Neural cell (in vitro differentiated cells): Measurements from ENCODE around the gene POU2AF3. TPM values are rescaled to one million over a fixed set of nuclear protein-coding genes. Genes with fewer than 3 reads are reported as not detected.

Experiments used
- H2AFZ ChIP-seq: fragments of 200-600, 300-800 bp; sonication (generic), shearing (Covaris generic); 2 replicates; pipeline ENCODE4 v1.6.0; 2014; ENCODE audit warnings: low read depth, mild to moderate bottlenecking, antibody characterized with exemption, low read length, moderate library complexity
- H3F3A ChIP-seq: fragments of 200-600 bp; shearing (Covaris generic); 2 replicates; pipeline ENCODE4 v1.6.1; 2016; ENCODE audit warnings: mild to moderate bottlenecking, moderate library complexity, mixed read lengths, antibody characterized with exemption, low read length; ENCODE audit not compliant: insufficient read depth, poor library complexity, severe bottlenecking
- H3K27ac ChIP-seq: fragments of 200-600, 300-800 bp; sonication (generic), shearing (Covaris generic); 2 replicates; pipeline ENCODE4 v1.5.1; 2014; ENCODE audit warnings: mild to moderate bottlenecking, low read length, moderate library complexity
- H3K27me3 ChIP-seq: fragments of 300-800, 200-600 bp; sonication (generic), shearing (Covaris generic); 2 replicates; pipeline ENCODE4 v1.6.0; 2014; ENCODE audit warnings: mild to moderate bottlenecking, low read depth, low read length, moderate library complexity; ENCODE audit not compliant: insufficient read depth
- H3K36me3 ChIP-seq: fragments of 300-800, 200-600 bp; sonication (generic), shearing (Covaris generic); 2 replicates; pipeline ENCODE4 v1.5.1; 2014; ENCODE audit warnings: mild to moderate bottlenecking, antibody characterized with exemption, low read length, moderate library complexity; ENCODE audit not compliant: insufficient read depth
- H3K4me2 ChIP-seq: fragments of 300-800, 200-600 bp; sonication (generic), shearing (Covaris generic); 2 replicates; pipeline ENCODE4 v1.6.0; 2014; ENCODE audit warnings: mild to moderate bottlenecking, low read length
- H3K4me3 ChIP-seq: fragments of 300-800, 200-600 bp; sonication (generic), shearing (Covaris generic); 2 replicates; pipeline ENCODE4 v1.5.1; 2014; ENCODE audit warnings: mild to moderate bottlenecking, low read length, moderate library complexity
- H3K79me2 ChIP-seq: fragments of 200-600 bp; shearing (Covaris generic); replicated peaks from 2 replicates; pipeline ENCODE4 v1.6.0; 2014; ENCODE audit warnings: mild to moderate bottlenecking, low read length, moderate library complexity; ENCODE audit not compliant: insufficient read depth
- H3K9ac ChIP-seq: fragments of 300-800, 200-600 bp; sonication (generic), shearing (Covaris generic); 2 replicates; pipeline ENCODE4 v1.6.1; 2016; ENCODE audit warnings: mild to moderate bottlenecking, low read length, mixed read lengths
- H3K9me2 ChIP-seq: fragments of 200-600 bp; shearing (Covaris generic); 2 replicates; pipeline ENCODE4 v1.6.1; 2016; ENCODE audit warnings: mild to moderate bottlenecking, low read length, mixed read lengths; ENCODE audit not compliant: insufficient read depth
- H3K9me3 ChIP-seq: fragments of 200-600, 300-800 bp; sonication (generic), shearing (Covaris generic); 2 replicates; pipeline ENCODE4 v1.6.1; 2016; ENCODE audit warnings: mild to moderate bottlenecking, mixed run types, low read length, moderate library complexity, mixed read lengths
- H4K20me1 ChIP-seq: fragments of 200-600 bp; shearing (Covaris generic); 2 replicates; pipeline ENCODE4 v1.6.1; 2016; ENCODE audit warnings: mild to moderate bottlenecking, mixed run types; ENCODE audit not compliant: insufficient read depth
- CTCF ChIP-seq: fragments of 450-650 bp; IDR thresholded peaks from 2 replicates; pipeline ENCODE4 v1.5.1; 2014; ENCODE audit warnings: antibody characterized with exemption, mild to moderate bottlenecking, moderate library complexity; ENCODE audit not compliant: poor library complexity, severe bottlenecking
- EP300 ChIP-seq: fragments of 450-650 bp; conservative IDR thresholded peaks from 2 replicates; pipeline ENCODE4 v1.6.1; 2014; ENCODE audit warnings: antibody characterized with exemption, mild to moderate bottlenecking, moderate library complexity; ENCODE audit not compliant: poor library complexity, severe bottlenecking
- EZH2 ChIP-seq: fragments of 200-600, 300-800 bp; shearing (Covaris generic), sonication (generic); IDR thresholded peaks from 2 replicates; pipeline ENCODE4 v1.6.1; 2014; ENCODE audit warnings: antibody characterized with exemption, low read length, borderline replicate concordance, mild to moderate bottlenecking; ENCODE audit not compliant: insufficient read depth, poor library complexity, severe bottlenecking
- MXI1 ChIP-seq: fragments of 450-650 bp; conservative IDR thresholded peaks from 2 replicates; pipeline ENCODE4 v1.6.1; 2014; ENCODE audit warnings: antibody characterized with exemption, mild to moderate bottlenecking; ENCODE audit not compliant: poor library complexity, severe bottlenecking
- POLR2AphosphoS5 ChIP-seq: IDR thresholded peaks from 2 replicates; pipeline ENCODE4 v1.6.1; 2012
- RAD21 ChIP-seq: fragments of 450-650 bp; conservative IDR thresholded peaks from 2 replicates; pipeline ENCODE4 v1.6.1; 2014; ENCODE audit warnings: antibody characterized with exemption, mild to moderate bottlenecking, moderate library complexity
- REST ChIP-seq: IDR thresholded peaks from 2 replicates; pipeline ENCODE4 v1.6.1; 2012; ENCODE audit warnings: borderline replicate concordance
- SMC3 ChIP-seq: fragments of 450-650 bp; conservative IDR thresholded peaks from 2 replicates; pipeline ENCODE4 v1.6.1; 2014; ENCODE audit warnings: antibody characterized with exemption, mild to moderate bottlenecking, moderate library complexity; ENCODE audit not compliant: poor library complexity
- TAF1 ChIP-seq: IDR thresholded peaks from 2 replicates; pipeline ENCODE4 v1.6.1; 2012; ENCODE audit warnings: low read depth
- polyA plus RNA-seq: library from polyadenylated mRNA; depleted of rRNA; stranded (reverse); fragments of >200 nt; gene quantifications from 2 replicates; pipeline ENCODE4 v1.2.3, GENCODE V29; 2014

POU2AF3 gene
- polyA plus RNA-seq, 1 donor from 2014 or later: not detected

- H3K79me2 ChIP-seq: no peaks in the 10 kb centered on the region
- no peak overlapping the region for H3K27ac ChIP-seq
- no peaks in the 10 kb centered on the region for H3K9me3 ChIP-seq
- no peaks in the 10 kb centered on the region for H3K27me3 ChIP-seq
- no peak overlapping the region for H3K4me3 ChIP-seq
- no peaks in the 10 kb centered on the region for H3K36me3 ChIP-seq
- H2AFZ ChIP-seq: no peak overlapping the region
- no peaks in the 10 kb centered on the region for H3F3A ChIP-seq
- no peak overlapping the region for H3K9ac ChIP-seq
- TF ChIP-seq EZH2 (no peak), TAF1 (no peak), RAD21 (no peak), EP300 (no peak), REST (no peak), CTCF (no peak), POLR2AphosphoS5 (no peak), MXI1 (no peak), SMC3 (no peak)
- no peaks in the 10 kb centered on the region for H3K9me2 ChIP-seq
- H3K4me2 ChIP-seq: no peak overlapping the region
- H4K20me1 ChIP-seq: no peaks in the 10 kb centered on the region
Measured at GRCh38 chr11:111355956-111356659, 57.8 kb downstream of the POU2AF3 start.

GRCh38 chr11:111356660-111357048 lies 58.3 kb downstream of the POU2AF3 start:
- Histone ChIP-seq H3K79me2 (no peaks in the 10 kb centered on the region), H3K9me3 (no peaks in the 10 kb centered on the region), H2AFZ (no peak overlapping the region), H3K9ac (no peak overlapping the region), H3K27ac (no peak overlapping the region), H3K36me3 (no peaks in the 10 kb centered on the region), H3K9me2 (no peaks in the 10 kb centered on the region), H3K4me2 (no peak overlapping the region), H3F3A (no peaks in the 10 kb centered on the region), H4K20me1 (no peaks in the 10 kb centered on the region), H3K27me3 (no peaks in the 10 kb centered on the region), H3K4me3 (no peak overlapping the region)
- TF ChIP-seq MXI1 (no peak), EP300 (no peak), REST (no peak), EZH2 (no peak), SMC3 (no peak), RAD21 (no peak), CTCF (no peak), POLR2AphosphoS5 (no peak), TAF1 (no peak)
